GM12801 (cell line): ENCODE data around the gene GET4.

Source experiments
- CTCF ChIP-seq: IDR thresholded peaks from one replicate; pipeline ENCODE4 v1.5.1; 2011; ENCODE audit warnings: control low read depth; ENCODE audit not compliant: insufficient read length; ENCODE audit errors: extremely low read depth

The GET4 gene

GRCh38 chr7:920351-921070 lies 44.2 kb downstream of the GET4 start:
- no peak for TF ChIP-seq CTCF

GRCh38 chr7:921071-921461 lies 44.7 kb downstream of the GET4 start:
- TF ChIP-seq CTCF = no peak

DNA sequence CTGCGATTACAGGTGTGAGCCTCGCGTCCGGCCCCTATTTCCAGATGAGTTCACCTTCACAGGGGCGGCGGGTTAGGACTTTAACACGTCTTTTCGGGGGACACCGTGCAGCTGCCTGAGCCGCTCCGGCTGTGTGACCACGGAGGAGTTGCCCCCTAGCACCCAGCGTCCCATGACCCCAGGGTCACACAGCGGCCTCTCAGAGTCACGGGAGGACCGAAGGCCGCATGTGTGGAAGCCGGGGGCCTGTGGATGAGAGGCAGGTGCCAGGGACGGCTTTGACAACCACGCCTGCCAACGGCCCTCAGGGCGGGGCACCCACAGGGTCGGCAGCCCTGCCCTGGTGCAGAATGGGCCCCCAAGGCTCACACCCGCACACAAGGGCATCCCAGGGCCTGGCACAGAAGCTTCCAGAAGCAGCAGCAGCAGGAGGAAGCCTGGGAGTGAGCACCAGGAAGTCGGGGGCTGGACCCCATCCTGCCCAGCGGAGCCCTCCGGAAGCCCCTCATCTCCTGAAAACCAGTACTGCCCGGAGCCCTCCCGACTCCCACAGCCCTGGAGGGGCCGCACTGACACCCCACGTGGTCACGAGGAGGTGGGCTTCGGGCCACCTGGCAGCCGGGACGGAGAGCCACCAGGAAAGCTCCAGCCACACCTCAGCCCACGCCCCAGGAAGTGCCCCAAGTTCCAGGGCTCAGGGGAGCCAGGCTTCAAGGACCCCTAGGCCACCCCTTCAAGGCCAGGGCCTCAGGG lies 45.4 kb downstream of the GET4 start:
- TF ChIP-seq CTCF = no peak

GRCh38 chr7:922334-923107 lies 46.2 kb downstream of the GET4 start:
- no peak for TF ChIP-seq CTCF

DNA sequence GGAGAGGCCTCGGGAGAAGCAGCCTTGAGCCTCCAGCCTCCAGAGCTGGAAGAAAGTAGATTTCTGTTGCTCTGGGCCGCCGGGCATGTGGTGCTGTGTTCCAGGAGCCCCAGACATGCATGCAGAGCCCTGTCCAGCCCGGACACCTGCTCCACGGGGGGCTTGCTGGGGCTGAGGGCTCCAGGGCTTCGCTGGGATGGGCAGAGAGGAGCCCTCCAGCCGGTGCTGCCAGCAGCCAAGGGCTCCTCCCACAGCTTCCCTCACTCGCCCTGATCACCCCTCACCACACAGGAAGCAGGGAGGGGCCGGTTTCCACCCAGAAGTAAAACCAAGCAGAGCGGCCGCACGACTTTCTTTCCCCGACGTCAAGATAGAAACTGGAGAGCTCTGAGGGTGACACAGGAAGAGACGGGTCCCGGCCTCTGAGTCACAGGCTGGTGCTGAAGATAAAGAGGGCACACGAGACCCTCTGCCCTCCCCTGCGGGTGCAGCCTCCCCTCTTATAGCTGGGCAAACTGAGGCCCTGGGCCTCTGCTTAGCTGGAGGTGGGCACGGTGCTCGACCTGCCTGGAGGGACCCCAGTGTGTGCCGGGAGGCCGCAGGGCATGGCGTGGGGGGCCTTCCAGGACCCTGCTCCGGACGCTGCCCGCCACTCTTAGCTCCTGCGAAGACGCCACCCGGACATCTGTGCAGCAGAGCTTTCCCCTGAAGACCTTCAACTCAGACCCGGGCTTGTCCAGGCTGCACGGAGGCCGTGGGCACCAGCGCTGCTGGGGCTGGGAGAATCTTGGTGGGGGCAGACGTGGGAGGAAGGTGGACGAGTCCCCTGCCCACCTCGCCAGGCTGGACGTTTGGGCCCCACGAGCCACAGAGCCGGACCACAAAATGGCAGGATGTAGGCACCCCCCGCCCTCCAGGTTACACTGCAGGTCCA lies 47.0 kb downstream of the GET4 start:
- TF ChIP-seq CTCF = no peak

DNA sequence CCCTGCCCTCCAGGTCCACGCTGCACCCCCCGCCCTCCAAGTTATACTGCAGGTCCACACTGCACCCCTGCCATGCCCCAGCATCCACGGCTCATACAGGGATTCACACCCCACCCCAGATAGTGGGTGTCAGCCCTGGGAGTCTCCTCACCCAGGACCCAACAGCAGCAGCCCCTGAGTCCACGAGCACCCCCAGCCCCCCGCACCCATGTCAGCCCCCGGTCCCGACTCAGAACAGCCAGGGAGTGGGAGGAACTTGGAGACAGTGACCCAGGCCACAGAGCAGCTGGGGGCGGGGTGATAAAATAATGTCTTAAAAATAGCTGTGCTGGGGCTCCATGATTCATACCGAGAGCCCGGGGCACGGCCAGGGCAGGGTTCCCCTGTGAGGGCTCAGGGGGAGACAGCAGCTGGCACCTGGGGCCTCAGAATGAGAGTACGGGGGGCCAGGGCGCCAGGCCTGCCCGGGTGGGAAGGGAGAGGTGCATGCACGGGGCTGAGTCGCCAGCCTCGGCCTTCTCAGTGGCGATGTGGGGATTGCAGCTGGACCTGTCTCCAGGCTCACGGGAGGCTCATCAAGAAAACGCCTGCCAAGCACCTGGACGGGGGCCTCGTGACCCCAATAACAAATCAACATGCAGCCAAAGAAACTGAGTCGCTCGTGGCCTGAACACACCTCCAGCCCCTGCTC lies 48.3 kb downstream of the GET4 start:
- no peak for TF ChIP-seq CTCF
